ENCODE data around the gene CNTNAP1. TPM values are rescaled to one million over a fixed set of nuclear protein-coding genes. Genes with fewer than 3 reads are reported as not detected.
A peak's percentile ranks its signal among the peaks of the same experiment; 100 is the strongest.

CNTNAP1 gene
- total and polyA plus RNA-seq, 9 of the 15 experiments (the other 6 are each of a cell fraction or from before 2014, with no cell fraction given): 0.10 to 1.8 (median 0.62) TPM

DNA sequence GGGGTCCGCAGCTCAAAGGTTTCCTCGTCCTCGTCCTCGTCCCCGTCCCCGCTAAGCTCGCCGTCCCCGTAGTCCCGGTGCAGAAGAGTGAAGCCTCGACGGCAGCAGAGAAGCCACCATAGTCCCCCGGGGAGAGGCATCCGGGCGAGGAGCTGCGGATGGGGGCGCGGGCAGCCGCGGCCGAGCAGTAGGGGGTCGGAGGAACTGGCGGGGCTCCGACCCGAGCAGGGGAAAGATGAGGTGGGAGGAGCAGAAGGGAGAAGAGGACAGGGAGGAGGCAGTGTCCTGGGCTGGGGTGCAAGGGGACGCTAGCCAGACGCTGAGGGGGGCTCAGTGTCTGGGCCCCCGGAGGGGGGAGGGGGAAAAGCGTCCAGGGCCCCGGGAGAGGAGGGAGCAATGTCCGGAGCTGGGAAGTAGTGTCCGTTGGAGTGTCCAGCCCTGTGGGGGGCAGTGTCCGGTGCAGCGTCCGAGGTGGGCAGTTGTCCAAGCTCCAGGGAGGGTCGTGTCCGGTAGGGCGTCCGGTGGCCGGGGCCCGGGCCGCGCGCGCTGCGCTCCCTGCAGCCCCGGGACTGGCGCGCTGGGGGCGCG, 5.8 kb upstream of the CNTNAP1 start, which contains the start of gene PLEKHH3 (continued):
- TF ChIP-seq CCNT2 (IDR thresholded peaks at IDR 0.05; ENCODE audit: borderline replicate concordance, extremely low read depth, insufficient read length, low read depth, low read length) (peak; percentile 74), LARP7 (IDR thresholded peaks at IDR 0.05) (peak; percentile 67; the same call in 1 of the 2 replicates), SMAD3 (CRISPR knock-in tag; conservative IDR thresholded peaks at IDR 0.05) (no peak), KDM1A (IDR thresholded peaks at IDR 0.05) (peak in 1 of 2 experiments; percentile 77; a peak in 2 of 4 replicates), HDAC2 (IDR thresholded peaks at IDR 0.05) (peak; percentile 29; the same call in 1 of the 2 replicates), CBX5 (IDR thresholded peaks at IDR 0.05; ENCODE audit: borderline replicate concordance, low read depth) (no peak), ZBED1 (IDR thresholded peaks at IDR 0.05) (0 out of 2 replicates have a peak, but pooled peaks have one; percentile 43), FUS (optimal IDR thresholded peaks at IDR 0.05; ENCODE audit: low read depth, low read length) (no peak), PRMT5 (CRISPR knock-in tag; IDR thresholded peaks at IDR 0.05) (0 out of 2 replicates have a peak, but pooled peaks have one; percentile 48), NFYB (IDR thresholded peaks at IDR 0.05; ENCODE audit: extremely low read depth, insufficient read length) (no peak), POLR2A (conservative IDR thresholded peaks at IDR 0.05) (peak; percentile 66), NFXL1 (CRISPR knock-in tag; IDR thresholded peaks at IDR 0.05) (no peak), POLR2G (IDR thresholded peaks at IDR 0.05; ENCODE audit: low read depth, low read length) (peak; percentile 76), SUPT5H (IDR thresholded peaks at IDR 0.05) (peak; percentile 57), ZNF263 (CRISPR knock-in tag; IDR thresholded peaks at IDR 0.05; ENCODE audit: borderline replicate concordance) (peak; percentile 23; the same call in 1 of the 2 replicates), EGR1 (conservative IDR thresholded peaks at IDR 0.05) (0 out of 2 replicates have a peak, but pooled peaks have one; percentile 3), SIN3B (IDR thresholded peaks at IDR 0.05; ENCODE audit: low read depth) (no peak), NCOA6 (IDR thresholded peaks at IDR 0.05) (0 out of 2 replicates have a peak, but pooled peaks have one; percentile 38), SOX6 (IDR thresholded peaks at IDR 0.05) (no peak), RBM14 (IDR thresholded peaks at IDR 0.05; ENCODE audit: borderline replicate concordance, insufficient read depth, low read depth, low read length) (0 out of 2 replicates have a peak, but pooled peaks have one; percentile 75)
- TF ChIP-seq, protein P1, sequence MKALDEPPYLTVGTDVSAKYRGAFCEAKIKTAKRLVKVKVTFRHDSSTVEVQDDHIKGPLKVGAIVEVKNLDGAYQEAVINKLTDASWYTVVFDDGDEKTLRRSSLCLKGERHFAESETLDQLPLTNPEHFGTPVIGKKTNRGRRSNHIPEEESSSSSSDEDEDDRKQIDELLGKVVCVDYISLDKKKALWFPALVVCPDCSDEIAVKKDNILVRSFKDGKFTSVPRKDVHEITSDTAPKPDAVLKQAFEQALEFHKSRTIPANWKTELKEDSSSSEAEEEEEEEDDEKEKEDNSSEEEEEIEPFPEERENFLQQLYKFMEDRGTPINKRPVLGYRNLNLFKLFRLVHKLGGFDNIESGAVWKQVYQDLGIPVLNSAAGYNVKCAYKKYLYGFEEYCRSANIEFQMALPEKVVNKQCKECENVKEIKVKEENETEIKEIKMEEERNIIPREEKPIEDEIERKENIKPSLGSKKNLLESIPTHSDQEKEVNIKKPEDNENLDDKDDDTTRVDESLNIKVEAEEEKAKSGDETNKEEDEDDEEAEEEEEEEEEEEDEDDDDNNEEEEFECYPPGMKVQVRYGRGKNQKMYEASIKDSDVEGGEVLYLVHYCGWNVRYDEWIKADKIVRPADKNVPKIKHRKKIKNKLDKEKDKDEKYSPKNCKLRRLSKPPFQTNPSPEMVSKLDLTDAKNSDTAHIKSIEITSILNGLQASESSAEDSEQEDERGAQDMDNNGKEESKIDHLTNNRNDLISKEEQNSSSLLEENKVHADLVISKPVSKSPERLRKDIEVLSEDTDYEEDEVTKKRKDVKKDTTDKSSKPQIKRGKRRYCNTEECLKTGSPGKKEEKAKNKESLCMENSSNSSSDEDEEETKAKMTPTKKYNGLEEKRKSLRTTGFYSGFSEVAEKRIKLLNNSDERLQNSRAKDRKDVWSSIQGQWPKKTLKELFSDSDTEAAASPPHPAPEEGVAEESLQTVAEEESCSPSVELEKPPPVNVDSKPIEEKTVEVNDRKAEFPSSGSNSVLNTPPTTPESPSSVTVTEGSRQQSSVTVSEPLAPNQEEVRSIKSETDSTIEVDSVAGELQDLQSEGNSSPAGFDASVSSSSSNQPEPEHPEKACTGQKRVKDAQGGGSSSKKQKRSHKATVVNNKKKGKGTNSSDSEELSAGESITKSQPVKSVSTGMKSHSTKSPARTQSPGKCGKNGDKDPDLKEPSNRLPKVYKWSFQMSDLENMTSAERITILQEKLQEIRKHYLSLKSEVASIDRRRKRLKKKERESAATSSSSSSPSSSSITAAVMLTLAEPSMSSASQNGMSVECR (CRISPR knock-in tag; IDR thresholded peaks at IDR 0.05): peak; percentile 74; the same call in 1 of the 2 replicates
- TF ChIP-seq, protein P2, sequence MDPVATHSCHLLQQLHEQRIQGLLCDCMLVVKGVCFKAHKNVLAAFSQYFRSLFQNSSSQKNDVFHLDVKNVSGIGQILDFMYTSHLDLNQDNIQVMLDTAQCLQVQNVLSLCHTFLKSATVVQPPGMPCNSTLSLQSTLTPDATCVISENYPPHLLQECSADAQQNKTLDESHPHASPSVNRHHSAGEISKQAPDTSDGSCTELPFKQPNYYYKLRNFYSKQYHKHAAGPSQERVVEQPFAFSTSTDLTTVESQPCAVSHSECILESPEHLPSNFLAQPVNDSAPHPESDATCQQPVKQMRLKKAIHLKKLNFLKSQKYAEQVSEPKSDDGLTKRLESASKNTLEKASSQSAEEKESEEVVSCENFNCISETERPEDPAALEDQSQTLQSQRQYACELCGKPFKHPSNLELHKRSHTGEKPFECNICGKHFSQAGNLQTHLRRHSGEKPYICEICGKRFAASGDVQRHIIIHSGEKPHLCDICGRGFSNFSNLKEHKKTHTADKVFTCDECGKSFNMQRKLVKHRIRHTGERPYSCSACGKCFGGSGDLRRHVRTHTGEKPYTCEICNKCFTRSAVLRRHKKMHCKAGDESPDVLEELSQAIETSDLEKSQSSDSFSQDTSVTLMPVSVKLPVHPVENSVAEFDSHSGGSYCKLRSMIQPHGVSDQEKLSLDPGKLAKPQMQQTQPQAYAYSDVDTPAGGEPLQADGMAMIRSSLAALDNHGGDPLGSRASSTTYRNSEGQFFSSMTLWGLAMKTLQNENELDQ (CRISPR knock-in tag; IDR thresholded peaks at IDR 0.05; ENCODE audit: borderline replicate concordance): no peak

Data from K562 (cell line).